OCI-LY1 (cell line): Measurements from ENCODE around the gene AKT3.

ENCODE experiments used
- CTCF ChIP-seq: fragments of 200-600 bp; sonication (generic), shearing (Covaris generic); IDR thresholded peaks from 2 replicates; pipeline ENCODE4 v1.5.1; 2017; ENCODE audit warnings: mild to moderate bottlenecking, antibody characterized with exemption, low read length, moderate library complexity, mixed read lengths
- EZH2 ChIP-seq: fragments of 200-600 bp; sonication (generic), shearing (Covaris generic); IDR thresholded peaks from 2 replicates; pipeline ENCODE4 v1.8.0; 2017; ENCODE audit warnings: borderline replicate concordance, mixed run types, mild to moderate bottlenecking, antibody characterized with exemption, low read length, moderate library complexity, mixed read lengths

- no peak for TF ChIP-seq CTCF
- no peak for TF ChIP-seq EZH2
Observed at GRCh38 chr1:243784506-243784905, 65.5 kb downstream of the AKT3 start.
